Panc1 (cell line): ENCODE results near the gene EPYC.

Experiments used
- POLR2AphosphoS5 ChIP-seq: IDR thresholded peaks from 2 replicates; pipeline ENCODE4 v1.6.1; 2012; ENCODE audit warnings: mild to moderate bottlenecking, low read depth, low read length, moderate library complexity
- TCF7L2 ChIP-seq: IDR thresholded peaks from 2 replicates; pipeline ENCODE4 v1.6.1; 2011; ENCODE audit warnings: mild to moderate bottlenecking, low read depth, low read length, inconsistent platforms

- TF ChIP-seq TCF7L2 = no peak
- no peak for TF ChIP-seq POLR2AphosphoS5
Observed at GRCh38 chr12:90965204-90965603, 39.6 kb downstream of the EPYC start.
